ENCODE measurements around the gene KCNIP4.

- TF ChIP-seq EZH2 (IDR thresholded peaks at IDR 0.05; ENCODE audit: low read depth, unreplicated experiment): no peak
- no peak for TF ChIP-seq CTCF (conservative IDR thresholded peaks at IDR 0.05; ENCODE audit: low read depth in 2 of 2)
- TF ChIP-seq POLR2AphosphoS5 (IDR thresholded peaks at IDR 0.05; ENCODE audit: low read depth): no peak
- TF ChIP-seq JUNB (IDR thresholded peaks at IDR 0.05; ENCODE audit: unreplicated experiment): no peak
Observed at GRCh38 chr4:20683766-20684165, 1264.8 kb downstream of the KCNIP4 start.
